ENCODE data around the gene GSN. TPM values are rescaled to one million over a fixed set of nuclear protein-coding genes. Genes with fewer than 3 reads are reported as not detected.

Gene GSN
- total and polyA plus RNA-seq, 2 of the 13 experiments (the other 11 are each of a cell fraction or from before 2014, with no cell fraction given): 294 to 307 TPM

GRCh38 chr9:121368138-121368522 is 100.2 kb downstream of the GSN start (continued):
- TF ChIP-seq SMAD1 (CRISPR knock-in tag; IDR thresholded peaks at IDR 0.05; ENCODE audit: borderline replicate concordance, low read depth): no peak
- TF ChIP-seq GATA4 (IDR thresholded peaks at IDR 0.05; ENCODE audit: borderline replicate concordance, low read depth): peak; percentile 40; the same call in 1 of the 2 replicates
- TF ChIP-seq ZNF367 (CRISPR knock-in tag; IDR thresholded peaks at IDR 0.05; ENCODE audit: borderline replicate concordance): no peak
- TF ChIP-seq KDM5B (CRISPR knock-in tag; IDR thresholded peaks at IDR 0.05; ENCODE audit: borderline replicate concordance): no peak
- no peak for TF ChIP-seq RNF219 (CRISPR knock-in tag; IDR thresholded peaks at IDR 0.05)
- no peak for TF ChIP-seq ESRRA (CRISPR knock-in tag; IDR thresholded peaks at IDR 0.05; ENCODE audit: low read depth)
- peak; percentile 79; the same call in 1 of the 2 replicates for TF ChIP-seq AHDC1 (CRISPR knock-in tag; IDR thresholded peaks at IDR 0.05; ENCODE audit: borderline replicate concordance)
- TF ChIP-seq PHF20 (CRISPR knock-in tag; IDR thresholded peaks at IDR 0.05): no peak
- TF ChIP-seq HMG20A (CRISPR knock-in tag; IDR thresholded peaks at IDR 0.05; ENCODE audit: borderline replicate concordance): peak; percentile 93
- TF ChIP-seq, protein P1, sequence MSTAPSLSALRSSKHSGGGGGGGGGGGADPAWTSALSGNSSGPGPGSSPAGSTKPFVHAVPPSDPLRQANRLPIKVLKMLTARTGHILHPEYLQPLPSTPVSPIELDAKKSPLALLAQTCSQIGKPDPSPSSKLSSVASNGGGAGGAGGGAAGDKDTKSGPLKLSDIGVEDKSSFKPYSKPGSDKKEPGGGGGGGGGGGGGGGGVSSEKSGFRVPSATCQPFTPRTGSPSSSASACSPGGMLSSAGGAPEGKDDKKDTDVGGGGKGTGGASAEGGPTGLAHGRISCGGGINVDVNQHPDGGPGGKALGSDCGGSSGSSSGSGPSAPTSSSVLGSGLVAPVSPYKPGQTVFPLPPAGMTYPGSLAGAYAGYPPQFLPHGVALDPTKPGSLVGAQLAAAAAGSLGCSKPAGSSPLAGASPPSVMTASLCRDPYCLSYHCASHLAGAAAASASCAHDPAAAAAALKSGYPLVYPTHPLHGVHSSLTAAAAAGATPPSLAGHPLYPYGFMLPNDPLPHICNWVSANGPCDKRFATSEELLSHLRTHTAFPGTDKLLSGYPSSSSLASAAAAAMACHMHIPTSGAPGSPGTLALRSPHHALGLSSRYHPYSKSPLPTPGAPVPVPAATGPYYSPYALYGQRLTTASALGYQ (CRISPR knock-in tag; IDR thresholded peaks at IDR 0.05): peak; percentile 69; the same call in 1 of the 2 replicates
- no peak for TF ChIP-seq TAF15 (IDR thresholded peaks at IDR 0.05; ENCODE audit: low read depth, low read length, poor library complexity, severe bottlenecking)
- no peak for TF ChIP-seq ZNF292 (CRISPR knock-in tag; IDR thresholded peaks at IDR 0.05; ENCODE audit: borderline replicate concordance, low read depth)
- no peak for TF ChIP-seq ZNF570 (CRISPR knock-in tag; IDR thresholded peaks at IDR 0.05; ENCODE audit: borderline replicate concordance)
- TF ChIP-seq ZNF484 (CRISPR knock-in tag; IDR thresholded peaks at IDR 0.05; ENCODE audit: borderline replicate concordance, low read depth): no peak
- TF ChIP-seq ZFP36L1 (CRISPR knock-in tag; IDR thresholded peaks at IDR 0.05): no peak
- TF ChIP-seq RBM39 (IDR thresholded peaks at IDR 0.05; ENCODE audit: low read depth, low read length, poor library complexity, severe bottlenecking): no peak
- no peak for TF ChIP-seq MTERF4 (CRISPR knock-in tag; IDR thresholded peaks at IDR 0.05)
- peak; percentile 43; the same call in 1 of the 2 replicates for TF ChIP-seq PHF21A (CRISPR knock-in tag; IDR thresholded peaks at IDR 0.05)
- TF ChIP-seq GZF1 (CRISPR knock-in tag; IDR thresholded peaks at IDR 0.05): no peak

Measured in HepG2 (cell line).